ENCODE results near the gene SLBP.

SLBP gene

DNA sequence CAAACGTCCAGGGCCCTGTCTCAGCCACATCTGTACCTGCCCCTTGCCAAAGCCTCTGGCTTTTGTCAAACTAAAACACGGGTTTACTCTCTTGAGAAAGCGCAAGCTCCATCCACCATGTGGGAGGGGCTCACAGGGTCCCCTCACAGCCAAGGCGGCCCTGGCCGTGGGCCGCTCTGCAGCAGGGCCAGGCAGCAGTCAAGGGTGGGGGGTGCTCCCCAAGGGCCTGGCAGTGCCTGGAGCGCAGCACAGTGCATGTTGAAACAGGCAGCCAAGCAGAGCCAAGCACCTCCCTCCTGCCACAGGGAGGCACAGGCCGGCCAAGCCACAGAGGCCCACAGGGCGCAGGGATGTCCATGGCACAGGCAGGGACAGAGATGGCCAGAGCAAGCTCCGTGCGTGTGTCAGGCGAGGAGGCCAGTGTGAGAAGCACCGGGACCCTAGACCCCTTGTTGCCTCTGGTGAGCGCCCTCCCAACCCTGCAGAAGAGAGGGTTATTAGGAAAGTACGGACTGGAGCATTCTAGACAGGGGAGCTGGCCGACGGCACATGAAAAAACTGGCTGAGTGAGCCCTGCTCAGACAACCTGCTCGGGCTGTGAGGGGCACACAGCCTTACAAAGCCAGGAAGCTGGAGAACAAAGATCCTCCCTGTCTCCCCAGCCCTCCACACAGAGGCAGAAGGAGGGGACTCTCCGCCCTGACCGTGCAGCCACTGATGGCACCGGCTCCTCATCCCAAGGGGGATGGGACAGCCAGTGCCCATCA, 67.0 kb downstream of the SLBP start:
- no peak for DNase-seq (ENCODE audit: extremely low spot score)
- TF ChIP-seq ARNT (IDR thresholded peaks at IDR 0.05) = no peak
- no peak for TF ChIP-seq LEF1 (IDR thresholded peaks at IDR 0.05; ENCODE audit: borderline replicate concordance)
- no peak for TF ChIP-seq FOXM1 (IDR thresholded peaks at IDR 0.05; ENCODE audit: borderline replicate concordance)
- no peak for TF ChIP-seq TARDBP (IDR thresholded peaks at IDR 0.05)
- TF ChIP-seq ZNF384 (IDR thresholded peaks at IDR 0.05) = no peak
- no peak for TF ChIP-seq FOXA1 (IDR thresholded peaks at IDR 0.05)
- no peak for TF ChIP-seq SUZ12 (IDR thresholded peaks at IDR 0.05)
- no peak for TF ChIP-seq L3MBTL2 (conservative IDR thresholded peaks at IDR 0.05)
- no peak for TF ChIP-seq PKNOX1 (IDR thresholded peaks at IDR 0.05)
- TF ChIP-seq FOXK2 (IDR thresholded peaks at IDR 0.05) = no peak
- no peak for TF ChIP-seq BHLHE40 (IDR thresholded peaks at IDR 0.05; ENCODE audit: borderline replicate concordance)
- TF ChIP-seq SP1 (IDR thresholded peaks at IDR 0.05) = no peak
- TF ChIP-seq NFRKB (IDR thresholded peaks at IDR 0.05) = no peak
- TF ChIP-seq ELF4 (IDR thresholded peaks at IDR 0.05) = no peak
- TF ChIP-seq CTBP1 (IDR thresholded peaks at IDR 0.05; ENCODE audit: borderline replicate concordance) = no peak
- no peak for TF ChIP-seq HDGF (IDR thresholded peaks at IDR 0.05; ENCODE audit: borderline replicate concordance)
- CTCF ChIA-PET = no interaction called here
- POLR2A ChIA-PET = no interaction called here

DNA sequence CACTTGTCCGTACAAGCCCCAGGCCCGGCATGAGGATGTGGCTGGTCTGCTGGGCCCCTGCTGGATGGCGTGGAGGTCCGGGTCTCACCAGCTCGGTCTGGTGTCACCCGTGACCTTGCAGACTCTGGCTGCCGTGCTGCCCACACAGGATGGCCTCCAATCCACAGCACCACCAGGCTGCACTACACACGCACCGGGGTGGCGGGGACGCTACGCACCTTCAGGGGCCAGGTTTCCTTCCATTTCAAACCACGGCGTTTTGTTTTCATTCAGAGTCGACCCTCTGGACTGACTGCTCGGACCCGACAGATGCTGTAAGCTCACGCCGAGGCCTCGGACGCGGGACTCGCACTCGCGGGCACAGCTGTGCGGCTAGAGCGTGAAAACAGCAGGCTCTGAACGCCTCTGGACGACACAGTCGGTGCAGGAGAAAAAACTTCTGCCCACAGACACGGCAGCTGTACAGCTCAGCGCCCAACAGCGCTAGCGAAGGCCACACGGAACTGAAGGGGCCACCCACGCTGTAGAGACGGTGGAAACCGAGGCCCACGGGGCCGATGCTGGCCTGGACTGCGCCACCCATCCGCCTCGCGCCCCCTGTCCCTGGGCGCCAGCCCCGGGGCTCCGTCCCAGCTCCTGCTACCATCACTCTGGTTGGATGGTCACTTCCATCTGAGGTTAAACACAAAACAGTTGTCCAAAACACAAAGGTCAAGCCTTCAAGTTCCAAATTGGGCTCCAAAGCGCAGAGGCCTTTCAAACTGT, 68.0 kb downstream of the SLBP start:
- ChIA-PET CTCF (no interaction called here), POLR2A (no interaction called here)
- no peak for DNase-seq (ENCODE audit: extremely low spot score)
- TF ChIP-seq PKNOX1 (IDR thresholded peaks at IDR 0.05) (no peak), FOXK2 (IDR thresholded peaks at IDR 0.05) (no peak), LEF1 (IDR thresholded peaks at IDR 0.05; ENCODE audit: borderline replicate concordance) (no peak), FOXA1 (IDR thresholded peaks at IDR 0.05) (no peak), ELF4 (IDR thresholded peaks at IDR 0.05) (no peak), NFRKB (IDR thresholded peaks at IDR 0.05) (no peak), L3MBTL2 (conservative IDR thresholded peaks at IDR 0.05) (no peak), HDGF (IDR thresholded peaks at IDR 0.05; ENCODE audit: borderline replicate concordance) (no peak), ZNF384 (IDR thresholded peaks at IDR 0.05) (no peak), SUZ12 (IDR thresholded peaks at IDR 0.05) (no peak), SP1 (IDR thresholded peaks at IDR 0.05) (no peak), CTBP1 (IDR thresholded peaks at IDR 0.05; ENCODE audit: borderline replicate concordance) (no peak), TARDBP (IDR thresholded peaks at IDR 0.05) (no peak)
